GM23338 (cell line): ENCODE results near the gene LEPR. TPM values are rescaled to one million over a fixed set of nuclear protein-coding genes. Genes with fewer than 3 reads are reported as not detected.

ENCODE experiments used
- ATAC-seq: fragments of 200-7000 bp; cut with Tn5 transposase; 3 replicates; pipeline ENCODE4 v1.9.1; 2020
- DNase-seq: peaks from one replicate; pipeline ENCODE4 v3.0.0-alpha.2; 2015; ENCODE audit warnings: low spot score
- H2AFZ ChIP-seq: fragments of 200-600 bp; sonication (generic); 2 replicates; pipeline ENCODE4 v1.8.0; 2016; ENCODE audit warnings: antibody characterized with exemption, mild to moderate bottlenecking, moderate library complexity
- H3F3A ChIP-seq: fragments of 200-600 bp; sonication (generic); replicated peaks from 2 replicates; pipeline ENCODE4 v1.8.0; 2017; ENCODE audit warnings: antibody characterized with exemption, mixed run types, low read depth
- H3K27ac ChIP-seq: fragments of 200-600 bp; sonication (generic); 2 replicates; pipeline ENCODE4 v1.6.1; 2016; ENCODE audit warnings: low read depth
- H3K27me3 ChIP-seq: fragments of 200-600 bp; sonication (generic); 2 replicates; pipeline ENCODE4 v1.8.0; 2016; ENCODE audit warnings: mild to moderate bottlenecking, mixed run types, moderate library complexity; ENCODE audit not compliant: insufficient read depth
- H3K36me3 ChIP-seq: fragments of 200-600 bp; sonication (generic); 2 replicates; pipeline ENCODE4 v1.8.0; 2016; ENCODE audit warnings: mild to moderate bottlenecking; ENCODE audit not compliant: insufficient read depth
- H3K4me1 ChIP-seq: fragments of 200-600 bp; sonication (generic); 2 replicates; pipeline ENCODE4 v1.8.0; 2016; ENCODE audit warnings: mild to moderate bottlenecking, moderate library complexity; ENCODE audit not compliant: insufficient read depth
- H3K4me2 ChIP-seq: fragments of 200-600 bp; sonication (generic); 2 replicates; pipeline ENCODE4 v1.7.1; 2017; ENCODE audit warnings: mixed run types
- H3K4me3 ChIP-seq: fragments of 200-600 bp; sonication (generic); 2 replicates; pipeline ENCODE4 v1.6.1; 2016; ENCODE audit warnings: mixed run types
- H3K79me2 ChIP-seq: fragments of 200-600 bp; sonication (generic); replicated peaks from 2 replicates; pipeline ENCODE4 v1.8.0; 2017; ENCODE audit warnings: mild to moderate bottlenecking; ENCODE audit not compliant: insufficient read depth
- H3K9me2 ChIP-seq: fragments of 200-600 bp; sonication (generic); 2 replicates; pipeline ENCODE4 v1.8.0; 2017; ENCODE audit not compliant: insufficient read depth
- H4K20me1 ChIP-seq: fragments of 200-600 bp; sonication (generic); replicated peaks from 2 replicates; pipeline ENCODE4 v1.8.0; 2017; ENCODE audit warnings: mild to moderate bottlenecking; ENCODE audit not compliant: insufficient read depth
- H3K27ac Mint-ChIP-seq: 2 replicates; pipeline ENCODE4 v1.8.0; 2020; ENCODE audit warnings: inconsistent platforms, mild to moderate bottlenecking, moderate library complexity, mixed read lengths
- H3K27me3 Mint-ChIP-seq: 3 replicates; pipeline ENCODE4 v1.8.0; 2022; ENCODE audit warnings: low read depth, mild to moderate bottlenecking, moderate library complexity, mixed read lengths, inconsistent platforms; ENCODE audit not compliant: insufficient read depth, poor library complexity
- H3K36me3 Mint-ChIP-seq: 3 replicates; pipeline ENCODE4 v1.8.0; 2021; ENCODE audit warnings: low read depth, mild to moderate bottlenecking, inconsistent platforms, moderate library complexity, mixed read lengths
- H3K4me1 Mint-ChIP-seq: 3 replicates; pipeline ENCODE4 v1.8.0; 2020; ENCODE audit warnings: mild to moderate bottlenecking, inconsistent platforms, mixed read lengths
- H3K4me3 Mint-ChIP-seq: 3 replicates; pipeline ENCODE4 v1.8.0; 2021; ENCODE audit warnings: moderate library complexity, mild to moderate bottlenecking, inconsistent platforms, mixed read lengths
- H3K9me3 Mint-ChIP-seq: 3 replicates; pipeline ENCODE4 v1.8.0; 2020; ENCODE audit warnings: moderate library complexity, mild to moderate bottlenecking, inconsistent platforms, mixed read lengths
- CREB1 ChIP-seq: fragments of 250-450 bp; sonication (Bioruptor Pico); IDR thresholded peaks from 2 replicates; pipeline ENCODE4 v1.5.0; 2020; ENCODE audit warnings: low read depth, mild to moderate bottlenecking, moderate library complexity
- EZH2phosphoT487 ChIP-seq: fragments of 200-600 bp; sonication (generic); IDR thresholded peaks from one replicate; pipeline ENCODE4 v1.8.1; 2018; ENCODE audit warnings: antibody characterized with exemption; ENCODE audit not compliant: unreplicated experiment
- JUNB ChIP-seq: IDR thresholded peaks from one replicate; pipeline ENCODE4 v1.6.1; 2016; ENCODE audit warnings: antibody characterized with exemption; ENCODE audit not compliant: unreplicated experiment
- NANOG ChIP-seq: IDR thresholded peaks from 2 replicates; pipeline ENCODE4 v1.6.1; 2016; ENCODE audit warnings: antibody characterized with exemption, borderline replicate concordance
- STAT1 ChIP-seq: IDR thresholded peaks from one replicate; pipeline ENCODE4 v1.6.1; 2016; ENCODE audit warnings: antibody characterized with exemption; ENCODE audit not compliant: unreplicated experiment
- ZNF114 ChIP-seq: fragments of 250-450 bp; sonication (Bioruptor Pico); IDR thresholded peaks from 2 replicates; pipeline ENCODE4 v1.5.0; 2020; ENCODE audit warnings: mild to moderate bottlenecking, moderate library complexity
- ZNF331 ChIP-seq: fragments of 250-450 bp; sonication (Bioruptor Pico); IDR thresholded peaks from 2 replicates; pipeline ENCODE4 v1.5.0; 2020; ENCODE audit warnings: low read depth, mild to moderate bottlenecking, moderate library complexity
- polyA plus RNA-seq: library from polyadenylated mRNA; unstranded; fragments of >200 nt; fragmentation: Nextera tagmentation; extraction: Ambion mirVana; gene quantifications from 2 replicates; pipeline ENCODE4 v1.2.1, GENCODE V29; 2016
- total RNA-seq: library from RNA; depleted of rRNA; stranded (reverse); fragments of >200 nt; shearing (Covaris generic); gene quantifications from 2 replicates; pipeline ENCODE4 v1.2.3, GENCODE V29; 2014
- TF ChIP-seq, protein P1 (sequence below), 2 experiments: fragments of 200-600 bp in 1 of 2; sonication (generic) in 1 of 2; conservative IDR thresholded peaks; 2 replicates each; pipeline versions ENCODE4 v1.5.1 to v1.6.1; 2016 to 2017; ENCODE audit warnings: antibody characterized with exemption in 2 of 2, low read depth in 2 of 2, mild to moderate bottlenecking in 2 of 2, moderate library complexity in 1 of 2
- TF ChIP-seq, protein P2 (sequence below): IDR thresholded peaks from 2 replicates; pipeline ENCODE4 v1.6.1; 2016; ENCODE audit warnings: antibody characterized with exemption
- TF ChIP-seq, protein P3 (sequence below): IDR thresholded peaks from one replicate; pipeline ENCODE4 v1.6.1; 2018; ENCODE audit warnings: antibody characterized with exemption; ENCODE audit not compliant: unreplicated experiment

The LEPR gene
- total and polyA plus RNA-seq, 2 experiments from 2014 or later: 2.1 to 4.7 TPM

DNA sequence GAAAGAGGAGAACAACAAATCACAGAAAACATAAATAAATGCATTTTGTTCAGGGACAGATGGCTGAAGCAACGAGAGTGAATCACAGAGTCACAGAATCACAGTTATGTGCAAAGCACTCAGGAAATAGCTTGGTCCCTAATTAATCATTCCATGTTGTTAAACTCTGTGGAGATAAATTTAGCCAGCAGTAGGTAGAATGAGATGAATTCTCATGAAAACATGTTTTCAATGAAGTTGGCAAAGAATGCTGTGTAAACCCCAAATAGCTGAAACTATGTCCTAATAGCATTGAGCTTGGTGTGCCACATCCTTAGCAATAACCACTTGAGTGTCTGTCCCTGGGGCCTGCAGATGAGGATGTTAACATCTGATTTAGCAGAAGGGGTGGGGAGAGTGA is 20.4 kb downstream of the LEPR start:
- H3K4me1 Mint-ChIP-seq: peaks cover 38% of the 10 kb centered on the region
- TF ChIP-seq EZH2phosphoT487: no peak
- TF ChIP-seq STAT1: no peak

DNA sequence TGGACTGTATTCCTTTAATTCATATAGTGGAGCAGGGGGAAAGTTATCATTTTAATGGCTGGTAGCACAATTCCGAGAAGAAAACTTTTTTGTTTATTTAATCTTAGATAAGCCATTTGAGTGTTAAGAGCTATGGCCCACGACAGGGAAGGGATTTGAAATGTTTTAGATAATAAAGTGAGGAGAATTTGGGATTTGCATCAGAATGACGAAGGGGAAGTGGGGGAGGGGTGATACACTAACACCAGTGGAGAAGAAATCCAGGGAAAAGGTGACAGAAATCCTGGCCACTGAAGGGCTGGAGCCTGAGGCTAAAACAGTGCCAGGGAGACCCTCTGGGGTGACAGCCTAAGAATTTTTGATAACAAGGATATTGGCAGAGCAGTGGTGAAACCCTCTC is 21.0 kb downstream of the LEPR start:
- Histone ChIP-seq H3K4me2 (peak overlapping the region; percentile 11), H3K4me1 (peaks cover 24% of the 10 kb centered on the region), H2AFZ (no peak overlapping the region), H3K36me3 (no peaks in the 10 kb centered on the region), H3K79me2 (no peaks in the 10 kb centered on the region), H3K9me2 (no peaks in the 10 kb centered on the region), H3F3A (no peaks in the 10 kb centered on the region), H3K27me3 (no peaks in the 10 kb centered on the region), H3K27ac (no peak overlapping the region), H3K4me3 (no peak overlapping the region), H4K20me1 (no peaks in the 10 kb centered on the region)
- H3K36me3 Mint-ChIP-seq: peaks cover 17% of the 10 kb centered on the region; the same call in 2 of the 3 replicates
- ATAC-seq (no peak), DNase-seq (no peak)
- H3K27ac Mint-ChIP-seq: peak overlapping the region; percentile 29; the same call in 1 of the 2 replicates
- peaks cover 35% of the 10 kb centered on the region for H3K4me1 Mint-ChIP-seq
- H3K9me3 Mint-ChIP-seq: peaks cover 19% of the 10 kb centered on the region
- peaks cover 2% of the 10 kb centered on the region for H3K27me3 Mint-ChIP-seq
- H3K4me3 Mint-ChIP-seq: no peak overlapping the region
- TF ChIP-seq ZNF331 (CRISPR knock-in tag) (no peak), EZH2phosphoT487 (no peak), CREB1 (CRISPR knock-in tag) (no peak), NANOG (no peak), JUNB (no peak), ZNF114 (no peak)
- TF ChIP-seq, protein P1, sequence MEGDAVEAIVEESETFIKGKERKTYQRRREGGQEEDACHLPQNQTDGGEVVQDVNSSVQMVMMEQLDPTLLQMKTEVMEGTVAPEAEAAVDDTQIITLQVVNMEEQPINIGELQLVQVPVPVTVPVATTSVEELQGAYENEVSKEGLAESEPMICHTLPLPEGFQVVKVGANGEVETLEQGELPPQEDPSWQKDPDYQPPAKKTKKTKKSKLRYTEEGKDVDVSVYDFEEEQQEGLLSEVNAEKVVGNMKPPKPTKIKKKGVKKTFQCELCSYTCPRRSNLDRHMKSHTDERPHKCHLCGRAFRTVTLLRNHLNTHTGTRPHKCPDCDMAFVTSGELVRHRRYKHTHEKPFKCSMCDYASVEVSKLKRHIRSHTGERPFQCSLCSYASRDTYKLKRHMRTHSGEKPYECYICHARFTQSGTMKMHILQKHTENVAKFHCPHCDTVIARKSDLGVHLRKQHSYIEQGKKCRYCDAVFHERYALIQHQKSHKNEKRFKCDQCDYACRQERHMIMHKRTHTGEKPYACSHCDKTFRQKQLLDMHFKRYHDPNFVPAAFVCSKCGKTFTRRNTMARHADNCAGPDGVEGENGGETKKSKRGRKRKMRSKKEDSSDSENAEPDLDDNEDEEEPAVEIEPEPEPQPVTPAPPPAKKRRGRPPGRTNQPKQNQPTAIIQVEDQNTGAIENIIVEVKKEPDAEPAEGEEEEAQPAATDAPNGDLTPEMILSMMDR (conservative IDR thresholded peaks at IDR 0.05; ENCODE audit: low read depth in 2 of 2): no peak
- TF ChIP-seq, protein P2, sequence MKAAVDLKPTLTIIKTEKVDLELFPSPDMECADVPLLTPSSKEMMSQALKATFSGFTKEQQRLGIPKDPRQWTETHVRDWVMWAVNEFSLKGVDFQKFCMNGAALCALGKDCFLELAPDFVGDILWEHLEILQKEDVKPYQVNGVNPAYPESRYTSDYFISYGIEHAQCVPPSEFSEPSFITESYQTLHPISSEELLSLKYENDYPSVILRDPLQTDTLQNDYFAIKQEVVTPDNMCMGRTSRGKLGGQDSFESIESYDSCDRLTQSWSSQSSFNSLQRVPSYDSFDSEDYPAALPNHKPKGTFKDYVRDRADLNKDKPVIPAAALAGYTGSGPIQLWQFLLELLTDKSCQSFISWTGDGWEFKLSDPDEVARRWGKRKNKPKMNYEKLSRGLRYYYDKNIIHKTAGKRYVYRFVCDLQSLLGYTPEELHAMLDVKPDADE: no peak
- TF ChIP-seq, protein P3, sequence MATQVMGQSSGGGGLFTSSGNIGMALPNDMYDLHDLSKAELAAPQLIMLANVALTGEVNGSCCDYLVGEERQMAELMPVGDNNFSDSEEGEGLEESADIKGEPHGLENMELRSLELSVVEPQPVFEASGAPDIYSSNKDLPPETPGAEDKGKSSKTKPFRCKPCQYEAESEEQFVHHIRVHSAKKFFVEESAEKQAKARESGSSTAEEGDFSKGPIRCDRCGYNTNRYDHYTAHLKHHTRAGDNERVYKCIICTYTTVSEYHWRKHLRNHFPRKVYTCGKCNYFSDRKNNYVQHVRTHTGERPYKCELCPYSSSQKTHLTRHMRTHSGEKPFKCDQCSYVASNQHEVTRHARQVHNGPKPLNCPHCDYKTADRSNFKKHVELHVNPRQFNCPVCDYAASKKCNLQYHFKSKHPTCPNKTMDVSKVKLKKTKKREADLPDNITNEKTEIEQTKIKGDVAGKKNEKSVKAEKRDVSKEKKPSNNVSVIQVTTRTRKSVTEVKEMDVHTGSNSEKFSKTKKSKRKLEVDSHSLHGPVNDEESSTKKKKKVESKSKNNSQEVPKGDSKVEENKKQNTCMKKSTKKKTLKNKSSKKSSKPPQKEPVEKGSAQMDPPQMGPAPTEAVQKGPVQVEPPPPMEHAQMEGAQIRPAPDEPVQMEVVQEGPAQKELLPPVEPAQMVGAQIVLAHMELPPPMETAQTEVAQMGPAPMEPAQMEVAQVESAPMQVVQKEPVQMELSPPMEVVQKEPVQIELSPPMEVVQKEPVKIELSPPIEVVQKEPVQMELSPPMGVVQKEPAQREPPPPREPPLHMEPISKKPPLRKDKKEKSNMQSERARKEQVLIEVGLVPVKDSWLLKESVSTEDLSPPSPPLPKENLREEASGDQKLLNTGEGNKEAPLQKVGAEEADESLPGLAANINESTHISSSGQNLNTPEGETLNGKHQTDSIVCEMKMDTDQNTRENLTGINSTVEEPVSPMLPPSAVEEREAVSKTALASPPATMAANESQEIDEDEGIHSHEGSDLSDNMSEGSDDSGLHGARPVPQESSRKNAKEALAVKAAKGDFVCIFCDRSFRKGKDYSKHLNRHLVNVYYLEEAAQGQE: no peak

More for the DNA sequence above, 20.4 kb downstream of the LEPR start:
- H4K20me1 ChIP-seq: no peaks in the 10 kb centered on the region
- no peak overlapping the region; the same call in 1 of the 2 replicates for H3K4me2 ChIP-seq
- H3K27me3 ChIP-seq: no peaks in the 10 kb centered on the region
- peaks cover 2% of the 10 kb centered on the region for H3K27me3 Mint-ChIP-seq
- peaks cover 19% of the 10 kb centered on the region for H3K9me3 Mint-ChIP-seq
- H3K27ac Mint-ChIP-seq: no peak overlapping the region
- H3K4me3 ChIP-seq: no peak overlapping the region
- H2AFZ ChIP-seq: no peak overlapping the region
- ATAC-seq (no peak), DNase-seq (no peak)
- H3K36me3 Mint-ChIP-seq: peaks cover 17% of the 10 kb centered on the region; the same call in 2 of the 3 replicates
- H3F3A ChIP-seq: no peaks in the 10 kb centered on the region
- no peak overlapping the region for H3K4me3 Mint-ChIP-seq
- H3K79me2 ChIP-seq: no peaks in the 10 kb centered on the region
- H3K9me2 ChIP-seq: no peaks in the 10 kb centered on the region
- peaks cover 24% of the 10 kb centered on the region for H3K4me1 ChIP-seq
- H3K27ac ChIP-seq: no peak overlapping the region
- no peaks in the 10 kb centered on the region for H3K36me3 ChIP-seq
